SJCRH30 (cell line): Measurements from ENCODE around the gene PTPN1. TPM values are rescaled to one million over a fixed set of nuclear protein-coding genes. Genes with fewer than 3 reads are reported as not detected.

Experiments used
- DNase-seq, 2 experiments: peaks; one replicate each; pipeline ENCODE4 v3.0.0-alpha.2; 2015 to 2020
- H3K27ac ChIP-seq: fragments of 250-450 bp; sonication (Bioruptor Pico); 2 replicates; pipeline ENCODE4 v1.5.1; 2020; ENCODE audit warnings: mild to moderate bottlenecking, moderate library complexity
- H3K27me3 ChIP-seq: fragments of 250-450 bp; sonication (Bioruptor Pico); 2 replicates; pipeline ENCODE4 v1.5.1; 2020; ENCODE audit warnings: mild to moderate bottlenecking, moderate library complexity
- H3K36me3 ChIP-seq: fragments of 250-450 bp; sonication (Bioruptor Pico); 2 replicates; pipeline ENCODE4 v1.5.1; 2020; ENCODE audit warnings: mild to moderate bottlenecking, moderate library complexity
- H3K4me1 ChIP-seq: fragments of 250-450 bp; sonication (Bioruptor Pico); 2 replicates; pipeline ENCODE4 v1.5.1; 2020; ENCODE audit warnings: mild to moderate bottlenecking, moderate library complexity
- H3K4me3 ChIP-seq: fragments of 250-450 bp; sonication (Bioruptor Pico); 2 replicates; pipeline ENCODE4 v1.5.1; 2020; ENCODE audit warnings: mild to moderate bottlenecking, moderate library complexity
- H3K9me3 ChIP-seq: fragments of 250-450 bp; sonication (Bioruptor Pico); replicated peaks from 2 replicates; pipeline ENCODE4 v1.5.1; 2020; ENCODE audit warnings: mild to moderate bottlenecking, moderate library complexity
- total RNA-seq: library from RNA; depleted of rRNA; stranded (reverse); fragments of >200 nt; shearing (Covaris generic); gene quantifications from 2 replicates; pipeline ENCODE4 v1.2.3, GENCODE V29; 2014; rRNA removed

Gene PTPN1
- 64.3 and 72.3 TPM in 2 replicates for total RNA-seq

- Histone ChIP-seq H3K27me3 (peaks cover under 1% of the 10 kb centered on the region; the same call in 1 of the 2 replicates), H3K9me3 (no peaks in the 10 kb centered on the region)
- DNase-seq: peak; percentile 100
Observed at GRCh38 chr20:50509923-50510705, at the start of gene PTPN1. Gene PTPN1 (plus strand): TSS chr20:50510383. CDS start chr20:50510528, 145 bp downstream.

GRCh38 chr20:50460608-50461267, 49.4 kb upstream of the PTPN1 start:
- H3K9me3 ChIP-seq: no peaks in the 10 kb centered on the region
- H3K27me3 ChIP-seq: 0 out of 2 replicates have a peak, but pooled peaks cover 4% of the 10 kb centered on the region
- peak; percentile 88 to 97 for DNase-seq
- no peak overlapping the region for H3K27ac ChIP-seq
- no peak overlapping the region for H3K4me3 ChIP-seq
- no peaks in the 10 kb centered on the region for H3K36me3 ChIP-seq
- no peaks in the 10 kb centered on the region for H3K4me1 ChIP-seq

More at GRCh38 chr20:50509923-50510705, at the start of gene PTPN1:
- H3K36me3 ChIP-seq: no peaks in the 10 kb centered on the region
- H3K4me1 ChIP-seq: peaks cover 17% of the 10 kb centered on the region
- H3K27ac ChIP-seq: peak within 1 kb of the TSS; percentile 83
- H3K4me3 ChIP-seq: peak within 1 kb of the TSS; percentile 83

GRCh38 chr20:50462093-50462690, 48.0 kb upstream of the PTPN1 start:
- Histone ChIP-seq H3K4me3 (no peak overlapping the region), H3K27ac (no peak overlapping the region), H3K9me3 (no peaks in the 10 kb centered on the region), H3K27me3 (0 out of 2 replicates have a peak, but pooled peaks cover 4% of the 10 kb centered on the region), H3K4me1 (no peaks in the 10 kb centered on the region), H3K36me3 (no peaks in the 10 kb centered on the region)
- no peak for DNase-seq

GRCh38 chr20:50464026-50464724, 46.0 kb upstream of the PTPN1 start:
- 0 out of 2 replicates have a peak, but pooled peaks cover 4% of the 10 kb centered on the region for H3K27me3 ChIP-seq

GRCh38 chr20:50464725-50465650, 45.2 kb upstream of the PTPN1 start:
- H3K36me3 ChIP-seq: no peaks in the 10 kb centered on the region
- H3K9me3 ChIP-seq: no peaks in the 10 kb centered on the region
- peaks cover 4% of the 10 kb centered on the region; the same call in 1 of the 2 replicates for H3K4me1 ChIP-seq
- H3K4me3 ChIP-seq: no peak overlapping the region
- no peak for DNase-seq
- 0 out of 2 replicates have a peak, but pooled peaks cover 4% of the 10 kb centered on the region for H3K27me3 ChIP-seq
- no peak overlapping the region for H3K27ac ChIP-seq

More at GRCh38 chr20:50464026-50464724, 46.0 kb upstream of the PTPN1 start:
- H3K36me3 ChIP-seq: no peaks in the 10 kb centered on the region
- H3K4me1 ChIP-seq: peaks cover 4% of the 10 kb centered on the region; the same call in 1 of the 2 replicates
- no peak overlapping the region for H3K4me3 ChIP-seq
- no peaks in the 10 kb centered on the region for H3K9me3 ChIP-seq
- H3K27ac ChIP-seq: no peak overlapping the region
- DNase-seq: peak; percentile 76 to 89

GRCh38 chr20:50467174-50467573, 43.0 kb upstream of the PTPN1 start:
- H3K9me3 ChIP-seq: no peaks in the 10 kb centered on the region
- DNase-seq: no peak
- no peak overlapping the region for H3K4me3 ChIP-seq
- 0 out of 2 replicates have a peak, but pooled peaks cover 4% of the 10 kb centered on the region for H3K27me3 ChIP-seq
- H3K4me1 ChIP-seq: peaks cover 4% of the 10 kb centered on the region; the same call in 1 of the 2 replicates
- H3K27ac ChIP-seq: no peak overlapping the region
- no peaks in the 10 kb centered on the region for H3K36me3 ChIP-seq

- DNase-seq: peak; percentile 73 to 82
- Histone ChIP-seq H3K36me3 (no peaks in the 10 kb centered on the region), H3K27me3 (0 out of 2 replicates have a peak, but pooled peaks cover 4% of the 10 kb centered on the region), H3K9me3 (no peaks in the 10 kb centered on the region), H3K4me3 (no peak overlapping the region), H3K4me1 (peaks cover 4% of the 10 kb centered on the region; the same call in 1 of the 2 replicates), H3K27ac (no peak overlapping the region)
Observed at GRCh38 chr20:50467718-50468356, 42.3 kb upstream of the PTPN1 start.

GRCh38 chr20:50468378-50468798, 41.8 kb upstream of the PTPN1 start:
- Histone ChIP-seq H3K27me3 (0 out of 2 replicates have a peak, but pooled peaks cover 4% of the 10 kb centered on the region), H3K4me1 (peaks cover 4% of the 10 kb centered on the region; the same call in 1 of the 2 replicates), H3K4me3 (no peak overlapping the region), H3K36me3 (no peaks in the 10 kb centered on the region), H3K27ac (no peak overlapping the region), H3K9me3 (no peaks in the 10 kb centered on the region)
- no peak for DNase-seq

GRCh38 chr20:50469176-50469723, 40.9 kb upstream of the PTPN1 start:
- 0 out of 2 replicates have a peak, but pooled peaks cover 4% of the 10 kb centered on the region for H3K27me3 ChIP-seq
- H3K9me3 ChIP-seq: no peaks in the 10 kb centered on the region
- DNase-seq: no peak
- no peak overlapping the region for H3K4me3 ChIP-seq
- peaks cover 4% of the 10 kb centered on the region; the same call in 1 of the 2 replicates for H3K4me1 ChIP-seq
- H3K27ac ChIP-seq: no peak overlapping the region
- no peaks in the 10 kb centered on the region for H3K36me3 ChIP-seq

GRCh38 chr20:50469796-50470195, 40.4 kb upstream of the PTPN1 start:
- H3K36me3 ChIP-seq: no peaks in the 10 kb centered on the region
- no peak overlapping the region for H3K27ac ChIP-seq
- no peaks in the 10 kb centered on the region for H3K27me3 ChIP-seq
- H3K9me3 ChIP-seq: no peaks in the 10 kb centered on the region
- no peak for DNase-seq
- H3K4me3 ChIP-seq: no peak overlapping the region
- peaks cover 4% of the 10 kb centered on the region; the same call in 1 of the 2 replicates for H3K4me1 ChIP-seq

- Histone ChIP-seq H3K4me1 (peaks cover 4% of the 10 kb centered on the region; the same call in 1 of the 2 replicates), H3K4me3 (no peak overlapping the region), H3K9me3 (no peaks in the 10 kb centered on the region), H3K27me3 (no peaks in the 10 kb centered on the region), H3K27ac (no peak overlapping the region), H3K36me3 (no peaks in the 10 kb centered on the region)
- DNase-seq: no peak
Observed at GRCh38 chr20:50470264-50470858, 39.8 kb upstream of the PTPN1 start.

GRCh38 chr20:50471231-50471630, 39.0 kb upstream of the PTPN1 start:
- no peaks in the 10 kb centered on the region for H3K27me3 ChIP-seq
- H3K9me3 ChIP-seq: no peaks in the 10 kb centered on the region
- DNase-seq: no peak
- no peaks in the 10 kb centered on the region for H3K36me3 ChIP-seq
- no peak overlapping the region for H3K4me3 ChIP-seq
- H3K4me1 ChIP-seq: peaks cover 4% of the 10 kb centered on the region; the same call in 1 of the 2 replicates
- H3K27ac ChIP-seq: no peak overlapping the region
